OCI-LY7 (cell line): ENCODE measurements around the gene PODXL. TPM values are rescaled to one million over a fixed set of nuclear protein-coding genes. Genes with fewer than 3 reads are reported as not detected.
A peak's percentile ranks its signal among the peaks of the same experiment; 100 is the strongest.

Experiments used
- BruUV-seq: library from RNA; stranded (reverse); fragments of 400-500 nt; replicated peaks from 2 replicates; lab custom pipeline; 2021; lab: Mats Ljungman, UMichigan
- CTCF ChIA-PET: fragments of 300-600 bp; sonication (Branson Sonifier 250); formaldehyde crosslinking; loops from one replicate; lab custom pipeline; 2022; ENCODE audit warnings: antibody characterized with exemption; ENCODE audit not compliant: unreplicated experiment; lab: Charles Lee
- POLR2A ChIA-PET: fragments of 300-600 bp; sonication (Branson Sonifier 250); formaldehyde crosslinking; loops from one replicate; lab custom pipeline; 2022; ENCODE audit warnings: antibody characterized with exemption; lab: Charles Lee
- DNase-seq: peaks from one replicate; pipeline ENCODE4 v3.0.0-alpha.2; 2015; ENCODE audit warnings: low spot score
- H2AFZ ChIP-seq: fragments of 200-600 bp; sonication (generic), shearing (Covaris generic); 2 replicates; pipeline ENCODE4 v1.6.1; 2014; ENCODE audit warnings: mild to moderate bottlenecking, antibody characterized with exemption, low read length, moderate library complexity
- H3K27ac ChIP-seq: fragments of 200-600 bp; sonication (generic); 2 replicates; pipeline ENCODE4 v1.5.1; 2014; ENCODE audit warnings: mixed run types, low read depth, mild to moderate bottlenecking, moderate library complexity, low read length, inconsistent platforms; ENCODE audit not compliant: poor library complexity, severe bottlenecking
- H3K36me3 ChIP-seq: fragments of 200-600 bp; sonication (generic); 2 replicates; pipeline ENCODE4 v1.6.1; 2014; ENCODE audit warnings: mild to moderate bottlenecking, antibody characterized with exemption, low read length, moderate library complexity, mixed read lengths; ENCODE audit not compliant: insufficient read depth
- H3K4me1 ChIP-seq: fragments of 200-600 bp; sonication (generic); 2 replicates; pipeline ENCODE4 v1.5.1; 2014; ENCODE audit warnings: mild to moderate bottlenecking, low read length; ENCODE audit not compliant: insufficient read depth, poor library complexity, severe bottlenecking
- H3K4me2 ChIP-seq: fragments of 200-600 bp; sonication (generic); 2 replicates; pipeline ENCODE4 v1.6.1; 2014; ENCODE audit warnings: mild to moderate bottlenecking, low read length
- H3K4me3 ChIP-seq: fragments of 200-600 bp; sonication (generic); 2 replicates; pipeline ENCODE4 v1.5.1; 2014; ENCODE audit warnings: mild to moderate bottlenecking, low read depth, low read length; ENCODE audit not compliant: poor library complexity, severe bottlenecking
- H3K79me2 ChIP-seq: fragments of 200-600 bp; sonication (generic); 2 replicates; pipeline ENCODE4 v1.6.1; 2016; ENCODE audit warnings: low read depth, mild to moderate bottlenecking, low read length, moderate library complexity, mixed read lengths; ENCODE audit not compliant: insufficient read depth
- H3K9me2 ChIP-seq: fragments of 200-600 bp; sonication (generic); 2 replicates; pipeline ENCODE4 v1.6.1; 2016; ENCODE audit warnings: mild to moderate bottlenecking, low read length, mixed read lengths; ENCODE audit not compliant: insufficient read depth
- H3K9me3 ChIP-seq: fragments of 200-600 bp; sonication (generic); 2 replicates; pipeline ENCODE4 v1.6.1; 2014; ENCODE audit warnings: mild to moderate bottlenecking, mixed run types, low read length, mixed read lengths
- H4K20me1 ChIP-seq: fragments of 200-600 bp; sonication (generic); 2 replicates; pipeline ENCODE4 v1.6.1; 2014; ENCODE audit warnings: mild to moderate bottlenecking, antibody characterized with exemption, low read length, moderate library complexity, mixed read lengths; ENCODE audit not compliant: insufficient read depth
- EZH2phosphoT487 ChIP-seq: fragments of 200-600 bp; sonication (generic); IDR thresholded peaks from 2 replicates; pipeline ENCODE4 v1.6.1; 2018; ENCODE audit warnings: low read depth, borderline replicate concordance, mild to moderate bottlenecking, mixed run types, antibody characterized with exemption, low read length, moderate library complexity, mixed read lengths
- intact Hi-C: fragments of 100-400 bp; cut with micrococcal nuclease; formaldehyde crosslinking; loops from one replicate; pipeline ENCODE4 v1.10.0; 2022; ENCODE audit not compliant: unreplicated experiment
- total RNA-seq, 2 experiments: library from RNA; depleted of rRNA in 1 of 2; stranded (reverse); fragments of >200 nt in 1 of 2; shearing (Covaris generic) in 1 of 2; gene quantifications; 2 replicates each; pipeline ENCODE4 v1.2.3, GENCODE V29; 2014 to 2022
- TF ChIP-seq, protein P1 (sequence below): fragments of 200-600 bp; sonication (generic); conservative IDR thresholded peaks from 2 replicates; pipeline ENCODE4 v1.5.1; 2014; ENCODE audit warnings: mild to moderate bottlenecking, antibody characterized with exemption, low read length, moderate library complexity, mixed read lengths

Gene PODXL
- total RNA-seq, 2 experiments from 2014 or later: 0.32 to 2.1 TPM

DNA sequence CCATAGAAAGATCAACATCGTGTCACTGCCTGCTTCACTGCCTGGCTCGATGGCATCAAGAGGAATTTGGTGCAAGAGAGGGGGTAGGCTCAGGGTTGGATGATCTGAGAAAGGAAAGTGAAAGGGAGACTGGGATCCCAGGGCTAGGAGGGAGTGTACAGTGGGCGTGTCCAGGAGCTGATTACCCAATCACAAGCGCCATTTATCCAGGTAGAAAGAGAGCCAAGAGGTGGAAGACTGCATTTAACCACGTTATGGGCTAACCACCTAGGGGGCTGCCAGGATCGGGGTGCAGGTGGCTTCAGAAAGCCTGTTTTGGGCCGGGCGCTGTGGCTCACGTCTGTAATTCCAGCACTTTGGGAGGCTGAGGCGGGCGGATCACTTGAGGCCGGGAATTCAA is 10.3 kb downstream of the PODXL start:
- Histone ChIP-seq H3K9me2 (no peaks in the 10 kb centered on the region), H3K9me3 (no peaks in the 10 kb centered on the region), H3K27ac (no peak overlapping the region), H3K4me3 (no peak overlapping the region), H3K79me2 (no peaks in the 10 kb centered on the region), H2AFZ (no peak overlapping the region), H3K4me2 (no peak overlapping the region), H3K36me3 (no peaks in the 10 kb centered on the region; the same call in 1 of the 2 replicates), H3K4me1 (no peaks in the 10 kb centered on the region), H4K20me1 (no peaks in the 10 kb centered on the region)
- intact Hi-C loops: no loop called here
- CTCF ChIA-PET: interaction anchor here (1.5 kb wide), 1 partner anchor 8 kb away, joined by 4 read pairs; no protein-coding TSS in a partner anchor
- no peak for DNase-seq
- TF ChIP-seq, protein P1, sequence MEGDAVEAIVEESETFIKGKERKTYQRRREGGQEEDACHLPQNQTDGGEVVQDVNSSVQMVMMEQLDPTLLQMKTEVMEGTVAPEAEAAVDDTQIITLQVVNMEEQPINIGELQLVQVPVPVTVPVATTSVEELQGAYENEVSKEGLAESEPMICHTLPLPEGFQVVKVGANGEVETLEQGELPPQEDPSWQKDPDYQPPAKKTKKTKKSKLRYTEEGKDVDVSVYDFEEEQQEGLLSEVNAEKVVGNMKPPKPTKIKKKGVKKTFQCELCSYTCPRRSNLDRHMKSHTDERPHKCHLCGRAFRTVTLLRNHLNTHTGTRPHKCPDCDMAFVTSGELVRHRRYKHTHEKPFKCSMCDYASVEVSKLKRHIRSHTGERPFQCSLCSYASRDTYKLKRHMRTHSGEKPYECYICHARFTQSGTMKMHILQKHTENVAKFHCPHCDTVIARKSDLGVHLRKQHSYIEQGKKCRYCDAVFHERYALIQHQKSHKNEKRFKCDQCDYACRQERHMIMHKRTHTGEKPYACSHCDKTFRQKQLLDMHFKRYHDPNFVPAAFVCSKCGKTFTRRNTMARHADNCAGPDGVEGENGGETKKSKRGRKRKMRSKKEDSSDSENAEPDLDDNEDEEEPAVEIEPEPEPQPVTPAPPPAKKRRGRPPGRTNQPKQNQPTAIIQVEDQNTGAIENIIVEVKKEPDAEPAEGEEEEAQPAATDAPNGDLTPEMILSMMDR: no peak
- no peak for TF ChIP-seq EZH2phosphoT487
- POLR2A ChIA-PET: interaction anchor here (0.5 to 1.7 kb wide), 2 partner anchors 8 to 1126 kb away, joined by 3 to 4 read pairs; no protein-coding TSS in a partner anchor
- no TSS peak for BruUV-seq

DNA sequence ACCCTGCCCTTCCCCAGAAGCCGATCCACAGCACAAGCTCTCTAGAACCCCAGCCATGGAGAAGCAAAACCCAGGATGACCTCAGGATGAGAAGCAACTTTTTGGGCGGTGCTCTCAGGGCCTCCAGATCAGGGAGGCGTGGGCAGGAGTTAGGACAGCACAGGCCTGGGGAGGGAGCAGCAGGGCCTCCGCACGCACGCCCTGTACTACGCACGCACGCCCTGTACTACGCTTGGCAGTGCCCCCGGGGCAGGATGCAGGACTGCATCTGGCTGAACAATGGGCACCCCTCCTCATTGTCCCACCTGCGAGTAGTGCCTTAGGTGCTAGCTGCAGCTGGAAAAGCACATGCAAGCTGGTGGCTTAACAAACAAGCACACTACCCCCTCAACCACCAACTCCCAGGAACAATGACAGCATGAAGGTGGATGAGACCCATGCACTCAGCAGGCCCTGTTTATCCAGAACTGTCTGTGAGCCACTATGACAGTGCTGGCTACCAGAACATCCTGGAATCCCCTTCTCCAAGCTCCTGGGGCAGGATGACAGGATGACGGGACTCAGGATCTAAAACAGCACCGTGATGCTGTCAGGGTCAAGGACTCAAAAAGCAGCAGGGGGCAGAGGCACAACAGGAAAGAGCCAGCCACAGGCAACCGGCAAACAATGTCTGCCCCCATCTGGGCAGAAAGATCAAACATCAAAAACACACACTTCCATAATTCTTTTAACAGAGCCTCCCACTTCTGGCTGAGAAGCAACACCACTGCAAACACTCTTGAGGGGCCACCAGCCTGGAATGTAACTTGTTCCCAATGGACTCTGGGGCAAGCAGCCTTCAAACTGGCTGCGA is 11.8 kb downstream of the PODXL start:
- Histone ChIP-seq H3K79me2 (no peaks in the 10 kb centered on the region), H3K4me2 (no peak overlapping the region)

More for the DNA sequence above, 11.8 kb downstream of the PODXL start:
- intact Hi-C loops: loop anchor here (2.0 kb wide), 1 partner anchor 110 kb away; no protein-coding TSS in a partner anchor
- peak overlapping the region; percentile 17; the same call in 1 of the 2 replicates for H2AFZ ChIP-seq
- H4K20me1 ChIP-seq: no peaks in the 10 kb centered on the region
- H3K27ac ChIP-seq: no peak overlapping the region
- no peaks in the 10 kb centered on the region for H3K9me3 ChIP-seq
- H3K4me3 ChIP-seq: no peak overlapping the region
- no peaks in the 10 kb centered on the region; the same call in 1 of the 2 replicates for H3K36me3 ChIP-seq
- no TSS peak for BruUV-seq
- no peak for TF ChIP-seq EZH2phosphoT487
- TF ChIP-seq, protein P1: peak; percentile 63
- ChIA-PET POLR2A (interaction anchor here (1.7 kb wide), 1 partner anchor 9 kb away, joined by 3 read pairs; no protein-coding TSS in a partner anchor), CTCF (interaction anchor here (0.6 to 1.5 kb wide), 3 partner anchors 10 to 670 kb away, joined by 3 to 4 read pairs (median 3); no protein-coding TSS in a partner anchor)
- DNase-seq: peak; percentile 40
- no peaks in the 10 kb centered on the region for H3K9me2 ChIP-seq
- no peaks in the 10 kb centered on the region for H3K4me1 ChIP-seq
